Mesenchymal stem cell (in vitro differentiated cells and primary cell): ENCODE measurements around the gene ATP8A1.

Experiments
- DNase-seq: peaks from one replicate; pipeline ENCODE4 v3.0.0-alpha.2; 2013
- H2AFZ ChIP-seq: one replicate; pipeline ENCODE4 v1.6.1; 2013; ENCODE audit warnings: low read depth, mild to moderate bottlenecking, control low read depth, inconsistent platforms, low read length, moderate library complexity
- H2AK5ac ChIP-seq: 2 replicates; pipeline ENCODE4 v1.6.1; 2013; ENCODE audit warnings: low read length, moderate library complexity, mild to moderate bottlenecking, inconsistent platforms; ENCODE audit not compliant: severe bottlenecking
- H2BK120ac ChIP-seq: one replicate; pipeline ENCODE4 v1.6.1; 2013; ENCODE audit warnings: low read depth, mild to moderate bottlenecking, inconsistent platforms, low read length, moderate library complexity
- H2BK12ac ChIP-seq, 2 experiments: one replicate each; pipeline ENCODE4 v1.6.1; 2013; ENCODE audit warnings: inconsistent platforms in 2 of 2, low read length in 2 of 2, mild to moderate bottlenecking in 2 of 2, moderate library complexity in 2 of 2, control low read depth in 1 of 2
- H2BK15ac ChIP-seq: one replicate; pipeline ENCODE4 v1.6.1; 2013; ENCODE audit warnings: mild to moderate bottlenecking, low read depth, inconsistent platforms; ENCODE audit not compliant: poor library complexity, severe bottlenecking
- H2BK5ac ChIP-seq: 2 replicates; pipeline ENCODE4 v1.6.1; 2013; ENCODE audit warnings: low read depth, mild to moderate bottlenecking, low read length, control low read depth, inconsistent platforms; ENCODE audit not compliant: poor library complexity, severe bottlenecking
- H3K14ac ChIP-seq, 2 experiments: one replicate each; pipeline ENCODE4 v1.6.1; 2013; ENCODE audit warnings: inconsistent platforms in 2 of 2, low read length in 2 of 2, control low read depth in 1 of 2, mild to moderate bottlenecking in 1 of 2, moderate library complexity in 1 of 2
- H3K18ac ChIP-seq, 2 experiments: one replicate each; pipeline ENCODE4 v1.6.1; 2013; ENCODE audit warnings: inconsistent platforms in 2 of 2, low read length in 2 of 2, control low read depth in 1 of 2, low read depth in 1 of 2, mild to moderate bottlenecking in 1 of 2
- H3K23ac ChIP-seq, 2 experiments: one replicate each; pipeline ENCODE4 v1.6.1; 2013; ENCODE audit warnings: inconsistent platforms in 2 of 2, low read length in 2 of 2, mild to moderate bottlenecking in 2 of 2, moderate library complexity in 2 of 2, control low read depth in 1 of 2
- H3K27ac ChIP-seq: 2 replicates; pipeline ENCODE4 v1.5.1; 2013; ENCODE audit warnings: mild to moderate bottlenecking, moderate library complexity, low read length, control low read depth, inconsistent platforms; ENCODE audit not compliant: poor library complexity, severe bottlenecking
- H3K27me3 ChIP-seq, 2 experiments: 2 replicates each; pipeline versions ENCODE4 v1.6.1 to v1.7.0; 2013; ENCODE audit warnings: low read length in 2 of 2, mild to moderate bottlenecking in 2 of 2, moderate library complexity in 2 of 2, control low read depth in 1 of 2, inconsistent platforms in 1 of 2; ENCODE audit not compliant: control insufficient read depth in 1 of 2, insufficient read depth in 1 of 2
- H3K36me3 ChIP-seq, 2 experiments: 2 replicates each; pipeline versions ENCODE4 v1.6.1 to v1.7.0; 2013; ENCODE audit warnings: low read length in 2 of 2, control low read depth in 1 of 2, inconsistent platforms in 1 of 2, low read depth in 1 of 2, mild to moderate bottlenecking in 1 of 2; ENCODE audit not compliant: insufficient read depth in 2 of 2, control insufficient read depth in 1 of 2
- H3K4ac ChIP-seq, 2 experiments: one replicate each; pipeline ENCODE4 v1.6.1; 2013; ENCODE audit warnings: inconsistent platforms in 2 of 2, low read length in 2 of 2, mild to moderate bottlenecking in 2 of 2, moderate library complexity in 2 of 2, control low read depth in 1 of 2, low read depth in 1 of 2
- H3K4me1 ChIP-seq: 2 replicates; pipeline ENCODE4 v1.6.1; 2013; ENCODE audit warnings: low read depth, low read length, control low read depth; ENCODE audit not compliant: control insufficient read depth, insufficient read depth
- H3K4me2 ChIP-seq: 2 replicates; pipeline ENCODE4 v1.6.1; 2013; ENCODE audit warnings: low read length, mild to moderate bottlenecking, inconsistent platforms; ENCODE audit not compliant: poor library complexity, severe bottlenecking
- H3K4me3 ChIP-seq, 2 experiments: 2 replicates each; pipeline versions ENCODE4 v1.5.1 to v1.7.0; 2013; ENCODE audit warnings: low read length in 2 of 2, mild to moderate bottlenecking in 2 of 2, control low read depth in 1 of 2, low read depth in 1 of 2; ENCODE audit not compliant: insufficient read depth in 1 of 2
- H3K79me1 ChIP-seq: replicated peaks from 2 replicates; pipeline ENCODE4 v1.6.1; 2013; ENCODE audit warnings: mild to moderate bottlenecking, control low read depth, low read length, inconsistent platforms; ENCODE audit not compliant: poor library complexity, severe bottlenecking
- H3K9ac ChIP-seq: 2 replicates; pipeline ENCODE4 v1.7.0; 2013; ENCODE audit warnings: mild to moderate bottlenecking, low read length, moderate library complexity
- H3K9me3 ChIP-seq: 2 replicates; pipeline ENCODE4 v1.7.0; 2013; ENCODE audit warnings: mild to moderate bottlenecking, low read length; ENCODE audit not compliant: control insufficient read depth
- H4K8ac ChIP-seq: one replicate; pipeline ENCODE4 v1.6.1; 2013; ENCODE audit warnings: inconsistent platforms, mild to moderate bottlenecking, low read length, moderate library complexity
- H4K91ac ChIP-seq: one replicate; pipeline ENCODE4 v1.6.1; 2013; ENCODE audit warnings: mild to moderate bottlenecking, low read length, inconsistent platforms
- WGBS: methylation state at CpG from one replicate; pipeline ENCODE4 v1.1.7; 2013; ENCODE audit warnings: mixed read lengths; 5-methylcytosine and 5-hydroxymethylcytosine counted together

ATP8A1 gene

GRCh38 chr4:42588909-42589308 lies 68.0 kb downstream of the ATP8A1 start:
- H3K9ac ChIP-seq, result no peak overlapping the region
- H3K4me3 ChIP-seq, result no peak overlapping the region
- no peak overlapping the region for H3K4me2 ChIP-seq
- DNase-seq, result no peak
- H3K4me1 ChIP-seq, result no peaks in the 10 kb centered on the region
- H3K18ac ChIP-seq, result no peak overlapping the region
- no peak overlapping the region for H2BK5ac ChIP-seq
- H2BK120ac ChIP-seq, result no peak overlapping the region
- no peaks in the 10 kb centered on the region for H3K9me3 ChIP-seq
- H3K27ac ChIP-seq, result no peak overlapping the region
- H3K4ac ChIP-seq, result no peak overlapping the region
- H2BK15ac ChIP-seq, result no peak overlapping the region
- WGBS, result 57% methylated on average over 2 of the region's 2 CpGs
- no peaks in the 10 kb centered on the region for H3K79me1 ChIP-seq
- H2AFZ ChIP-seq, result no peak overlapping the region
- H4K8ac ChIP-seq, result no peak overlapping the region
- H3K14ac ChIP-seq, result no peak overlapping the region
- no peak overlapping the region for H4K91ac ChIP-seq
- H3K23ac ChIP-seq, result no peak overlapping the region
- H2BK12ac ChIP-seq, result no peak overlapping the region
- no peaks in the 10 kb centered on the region for H3K36me3 ChIP-seq
- no peak overlapping the region for H2AK5ac ChIP-seq
- no peaks in the 10 kb centered on the region for H3K27me3 ChIP-seq

DNA sequence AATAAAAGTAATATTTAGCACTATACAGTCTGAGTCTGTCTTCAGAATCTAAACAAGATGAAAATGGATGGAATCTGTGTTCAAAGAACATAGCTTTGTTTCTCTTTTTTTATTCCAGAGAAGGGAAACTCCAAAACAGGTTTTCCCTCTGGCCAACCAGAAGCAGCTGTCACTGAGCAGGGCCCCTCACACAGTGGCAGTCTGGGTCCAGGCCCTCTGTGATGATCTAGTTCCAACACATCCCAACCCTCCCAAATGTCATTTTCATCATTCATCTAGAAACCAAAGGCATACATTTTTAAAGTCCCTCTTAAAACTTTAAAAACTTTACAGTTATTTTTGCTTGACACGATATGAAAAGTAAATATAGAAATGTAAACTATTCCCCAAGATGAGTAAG lies 70.1 kb downstream of the ATP8A1 start:
- WGBS, result 100% methylated on average over 1 of the region's 1 CpG
- no peaks in the 10 kb centered on the region for H3K36me3 ChIP-seq
- H2AFZ ChIP-seq, result no peak overlapping the region

DNA sequence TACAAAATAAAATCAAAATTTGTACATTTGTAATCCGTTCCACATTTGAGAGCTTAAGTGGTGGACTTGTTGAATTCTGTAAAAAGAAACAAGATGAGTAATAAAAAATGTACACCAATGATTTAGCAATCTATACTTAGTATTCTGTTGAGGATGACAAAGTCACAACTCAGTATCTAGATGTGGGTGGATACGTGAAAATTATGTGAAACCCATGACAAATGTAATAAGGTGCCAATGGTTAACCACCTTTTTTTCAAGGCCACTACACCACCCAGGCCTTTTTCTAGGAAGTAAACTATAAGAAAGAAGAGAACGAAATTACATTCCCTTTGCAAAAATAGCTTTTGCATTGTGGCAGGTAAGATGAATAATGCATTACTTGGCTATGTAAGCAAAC lies 77.0 kb downstream of the ATP8A1 start:
- Histone ChIP-seq H2BK5ac (no peak overlapping the region), H3K9me3 (no peaks in the 10 kb centered on the region), H3K23ac (no peak overlapping the region), H3K4me3 (no peak overlapping the region), H2BK12ac (no peak overlapping the region), H3K4ac (no peak overlapping the region), H3K79me1 (no peaks in the 10 kb centered on the region), H3K27ac (no peak overlapping the region), H4K91ac (no peak overlapping the region), H3K4me1 (no peaks in the 10 kb centered on the region), H3K9ac (no peak overlapping the region), H3K14ac (no peak overlapping the region), H2BK15ac (no peak overlapping the region), H4K8ac (no peak overlapping the region), H3K4me2 (no peak overlapping the region), H2BK120ac (no peak overlapping the region), H3K18ac (no peak overlapping the region), H2AK5ac (no peak overlapping the region), H3K36me3 (no peaks in the 10 kb centered on the region), H2AFZ (no peak overlapping the region), H3K27me3 (no peaks in the 10 kb centered on the region)
- WGBS, result 86% methylated on average over 1 of the region's 3 CpGs
- DNase-seq, result no peak

More for the DNA sequence above, 70.1 kb downstream of the ATP8A1 start:
- Histone ChIP-seq H2BK5ac (no peak overlapping the region), H3K79me1 (no peaks in the 10 kb centered on the region), H3K4me1 (no peaks in the 10 kb centered on the region), H3K9me3 (no peaks in the 10 kb centered on the region), H3K27ac (no peak overlapping the region), H3K14ac (no peak overlapping the region), H3K4me3 (no peak overlapping the region), H2BK12ac (no peak overlapping the region), H2AK5ac (no peak overlapping the region), H3K4ac (no peak overlapping the region), H4K91ac (no peak overlapping the region), H3K27me3 (no peaks in the 10 kb centered on the region), H3K9ac (no peak overlapping the region), H2BK15ac (no peak overlapping the region), H3K4me2 (no peak overlapping the region), H2BK120ac (no peak overlapping the region), H4K8ac (no peak overlapping the region), H3K23ac (no peak overlapping the region), H3K18ac (no peak overlapping the region)
- no peak for DNase-seq

DNA sequence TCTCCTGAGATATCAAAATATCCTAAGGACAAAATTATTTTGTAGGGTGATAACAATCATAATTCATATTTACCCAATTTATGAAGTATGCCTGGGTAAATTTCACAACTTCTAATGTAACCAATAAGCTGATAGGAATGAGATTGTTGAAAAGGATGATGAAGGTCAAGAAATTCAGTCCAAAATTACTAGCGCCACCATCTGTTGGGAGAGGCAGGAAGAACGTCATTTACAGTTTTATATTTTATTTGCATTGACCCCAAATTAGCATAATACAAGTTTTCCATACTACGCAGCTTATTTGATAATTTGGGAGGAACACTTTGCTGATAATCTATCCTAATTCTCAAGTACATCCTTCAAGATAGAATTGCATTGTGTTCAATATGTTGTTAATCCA lies 78.7 kb downstream of the ATP8A1 start:
- no peak overlapping the region for H3K9ac ChIP-seq

More for the DNA sequence above, 78.7 kb downstream of the ATP8A1 start:
- no peaks in the 10 kb centered on the region for H3K36me3 ChIP-seq
- H2AK5ac ChIP-seq, result no peak overlapping the region
- H3K79me1 ChIP-seq, result no peaks in the 10 kb centered on the region
- no peak overlapping the region for H2BK120ac ChIP-seq
- no peak overlapping the region for H3K4me3 ChIP-seq
- no peak overlapping the region for H3K18ac ChIP-seq
- H2BK5ac ChIP-seq, result no peak overlapping the region
- H2AFZ ChIP-seq, result no peak overlapping the region
- no peak overlapping the region for H3K23ac ChIP-seq
- H4K8ac ChIP-seq, result no peak overlapping the region
- H3K27me3 ChIP-seq, result no peaks in the 10 kb centered on the region
- H3K4me2 ChIP-seq, result no peak overlapping the region
- H3K27ac ChIP-seq, result no peak overlapping the region
- H3K4ac ChIP-seq, result no peak overlapping the region
- H3K9me3 ChIP-seq, result no peaks in the 10 kb centered on the region
- H3K4me1 ChIP-seq, result no peaks in the 10 kb centered on the region
- H4K91ac ChIP-seq, result no peak overlapping the region
- no peak overlapping the region for H2BK12ac ChIP-seq
- H3K14ac ChIP-seq, result no peak overlapping the region
- no peak overlapping the region for H2BK15ac ChIP-seq
- WGBS, result no CpG with 5 or more reads among the region's 3 CpGs
- DNase-seq, result no peak
